Measurements from ENCODE around the gene CFAP206. TPM values are rescaled to one million over a fixed set of nuclear protein-coding genes. Genes with fewer than 3 reads are reported as not detected.

Gene CFAP206
- total RNA-seq, 1 experiment from 2014 or later: not detected

- no peak overlapping the region for H3K27ac ChIP-seq
- no peak for DNase-seq (ENCODE audit: low read depth in 1 of 2, low spot score in 2 of 2)
- no peak overlapping the region for H3K4me3 ChIP-seq
- no peaks in the 10 kb centered on the region for H3K9me3 ChIP-seq (replicated peaks)
- no peaks in the 10 kb centered on the region for H3K27me3 ChIP-seq (replicated peaks)
- H3K36me3 ChIP-seq: peaks cover 61% of the 10 kb centered on the region
- H3K4me1 ChIP-seq (replicated peaks): peaks cover 10% of the 10 kb centered on the region
These were observed 96.7 kb downstream of the CFAP206 start for GRCh38 chr6:87504441-87504840.

Other genes starting within 250 kb of the CFAP206 start
- 4.9 and 5.1 TPM in 2 replicates for gene SMIM8, start 85.4 kb upstream of the CFAP206 start, total RNA-seq (2014; rRNA removed; shearing (Covaris generic))
- gene GJB7, start 78.7 kb upstream of the CFAP206 start, total RNA-seq (2014; rRNA removed; shearing (Covaris generic)): not detected in 2 replicates
- 0.39 and 0.88 TPM in 2 replicates for gene C6orf163, start 63.2 kb upstream of the CFAP206 start, total RNA-seq (2014; rRNA removed; shearing (Covaris generic))
- gene SLC35A1, start 65.0 kb downstream of the CFAP206 start, total RNA-seq (2014; rRNA removed; shearing (Covaris generic)): 26.6 and 27.8 TPM in 2 replicates
- gene RARS2, start 182.0 kb downstream of the CFAP206 start, total RNA-seq (2014; rRNA removed; shearing (Covaris generic)): 50.4 and 51.4 TPM in 2 replicates
- gene ORC3, start 182.2 kb downstream of the CFAP206 start, total RNA-seq (2014; rRNA removed; shearing (Covaris generic)): 35.3 and 60.4 TPM in 2 replicates

Measured in SJSA1 (cell line).